Measurements from ENCODE around the gene CIP2A. TPM values are rescaled to one million over a fixed set of nuclear protein-coding genes. Genes with fewer than 3 reads are reported as not detected.

The CIP2A gene
- total RNA-seq, 1 donor from 2014 or later, result 11.7 TPM

GRCh38 chr3:108562565-108562964, 26.7 kb downstream of the CIP2A start:
- peak; percentile 49 for DNase-seq

DNA sequence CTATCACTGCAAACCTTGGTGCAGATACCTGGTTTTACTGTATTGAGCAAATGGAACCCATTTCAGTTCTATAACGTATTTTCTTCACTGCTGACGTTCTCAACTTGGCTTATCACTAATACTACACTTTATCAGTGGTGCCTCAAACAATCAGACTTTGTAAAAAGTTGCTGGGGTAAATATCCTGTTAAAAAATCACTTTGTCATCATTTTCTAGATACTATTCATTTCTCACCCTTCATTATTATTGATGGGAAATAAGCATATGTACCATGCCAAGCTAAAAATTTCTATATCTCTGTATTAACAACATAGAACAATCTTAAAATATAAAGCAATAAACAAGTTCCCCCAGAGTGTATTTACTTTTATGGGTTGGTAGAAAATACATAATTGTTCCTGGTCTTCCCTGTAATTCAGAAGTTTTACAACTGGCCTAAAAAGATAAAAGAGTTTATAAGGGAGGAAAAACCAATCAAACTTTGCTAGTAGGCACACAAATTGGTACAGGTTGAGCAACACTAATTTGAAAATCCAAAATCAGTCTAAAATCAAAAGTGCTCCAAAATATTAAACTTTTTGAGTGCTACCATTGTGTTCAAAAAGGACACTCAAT, 33.2 kb downstream of the CIP2A start:
- no peak for DNase-seq

DNA sequence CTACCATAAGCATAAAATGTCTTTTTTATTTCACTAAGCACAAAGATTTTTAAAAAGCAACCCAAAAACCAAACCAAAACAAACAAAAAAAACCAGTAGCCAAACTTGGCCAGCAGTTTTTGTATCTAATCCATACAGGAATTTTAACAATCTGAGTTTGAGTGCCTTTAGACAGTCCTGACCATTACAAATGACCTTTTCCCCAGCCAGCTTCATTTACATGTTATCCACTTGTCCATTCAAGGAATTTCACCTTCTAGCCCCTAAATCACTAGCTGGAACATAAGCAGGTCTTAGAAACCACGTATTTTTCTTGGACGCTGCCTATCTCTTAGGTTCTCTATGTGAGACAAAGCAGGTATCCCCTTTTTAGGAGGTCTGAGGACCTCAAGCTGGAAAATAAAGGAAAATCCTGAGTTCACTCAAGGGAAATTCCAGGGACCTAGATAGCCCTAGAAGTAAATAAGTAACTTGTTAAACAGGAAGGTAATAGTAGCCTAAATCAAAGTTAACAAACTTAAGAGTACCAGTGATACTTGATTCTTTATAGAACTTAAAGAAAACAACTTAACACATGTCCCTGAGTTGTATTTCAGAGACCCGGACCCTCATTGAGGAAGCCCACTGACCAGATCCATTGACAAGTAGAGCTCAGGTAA, 34.2 kb downstream of the CIP2A start:
- no peak for DNase-seq

DNA sequence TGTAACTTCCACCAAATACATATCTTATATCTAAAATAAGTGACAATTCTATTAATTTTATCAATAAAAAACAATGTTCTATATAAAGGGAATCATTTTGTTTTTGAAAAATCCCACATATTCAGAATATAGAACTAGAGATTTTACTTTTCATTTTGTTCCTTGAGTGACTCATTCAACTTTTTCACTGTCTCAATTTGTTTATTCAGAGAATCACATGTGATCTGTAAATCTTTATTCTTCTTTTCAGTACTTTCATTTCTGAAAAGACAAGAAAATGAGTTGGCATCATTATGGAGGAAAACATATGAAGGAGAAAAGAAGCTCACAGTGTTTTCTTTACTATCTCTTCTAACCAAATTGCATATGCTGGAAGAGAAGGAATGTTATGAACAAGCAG, 35.0 kb downstream of the CIP2A start:
- DNase-seq, result no peak

GRCh38 chr3:108552267-108553159, 36.7 kb downstream of the CIP2A start:
- DNase-seq, result peak; percentile 78

DNA sequence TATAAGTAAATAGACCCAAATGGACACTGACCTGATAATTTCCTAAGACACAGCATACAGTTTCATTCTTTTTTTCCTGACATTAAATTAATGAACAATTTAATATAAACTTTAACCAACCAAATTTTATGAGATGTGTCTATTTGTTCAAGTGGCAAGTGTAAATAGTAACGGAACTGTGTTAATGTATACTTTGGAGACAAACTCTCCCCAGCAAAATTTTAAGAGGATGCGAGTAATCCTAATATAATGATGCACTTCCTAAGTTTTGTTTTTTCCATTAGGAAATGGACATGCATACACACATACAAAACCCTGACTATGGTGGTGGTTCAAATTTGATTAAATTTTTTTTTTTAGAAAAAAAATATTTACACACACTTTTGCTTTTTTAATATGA, 40.4 kb downstream of the CIP2A start:
- DNase-seq, result no peak

DNA sequence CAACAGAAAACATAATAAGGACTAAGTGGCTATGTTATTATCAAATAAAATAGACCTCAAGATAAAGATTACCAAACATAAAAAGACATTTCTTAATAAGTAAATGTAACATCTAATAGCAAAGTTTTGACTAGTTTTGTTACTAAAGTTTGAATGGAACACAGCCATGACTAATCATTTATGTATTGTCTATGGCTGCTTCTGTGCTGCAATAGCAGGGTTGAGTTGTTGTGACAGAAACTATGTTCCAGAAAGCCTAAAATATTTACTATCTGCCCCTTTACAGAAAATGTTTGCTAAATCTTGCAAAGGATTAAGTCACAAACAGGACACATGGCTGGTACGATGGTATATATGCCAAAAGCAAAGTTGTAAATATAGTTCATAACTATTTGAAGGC, 40.9 kb downstream of the CIP2A start:
- DNase-seq, result peak; percentile 28

GRCh38 chr3:108546692-108547091, 42.5 kb downstream of the CIP2A start:
- no peak for DNase-seq

DNA sequence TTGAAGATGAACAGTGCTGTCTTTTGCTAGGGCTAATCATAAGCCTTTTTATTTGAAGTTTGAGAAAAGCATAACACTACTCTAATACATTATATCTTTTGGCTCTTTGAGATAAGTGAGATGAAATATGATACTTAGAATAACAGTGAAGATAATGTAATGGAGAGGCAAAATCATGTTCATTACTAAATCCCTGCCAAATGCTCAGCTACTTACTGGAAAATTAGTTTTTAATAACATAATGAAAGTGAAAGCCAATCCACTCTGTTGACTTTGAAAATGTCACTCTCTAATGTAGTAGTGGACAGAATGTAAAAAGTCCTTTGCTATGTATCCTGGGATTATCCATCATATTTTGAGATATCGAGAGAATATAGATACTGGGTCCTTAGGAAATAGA, 43.0 kb downstream of the CIP2A start:
- peak; percentile 30 for DNase-seq

- peak; percentile 44 for DNase-seq
Measured at GRCh38 chr3:108538083-108538482, 51.2 kb downstream of the CIP2A start.

GRCh38 chr3:108528459-108529252, 60.6 kb downstream of the CIP2A start:
- no peak for DNase-seq

DNA sequence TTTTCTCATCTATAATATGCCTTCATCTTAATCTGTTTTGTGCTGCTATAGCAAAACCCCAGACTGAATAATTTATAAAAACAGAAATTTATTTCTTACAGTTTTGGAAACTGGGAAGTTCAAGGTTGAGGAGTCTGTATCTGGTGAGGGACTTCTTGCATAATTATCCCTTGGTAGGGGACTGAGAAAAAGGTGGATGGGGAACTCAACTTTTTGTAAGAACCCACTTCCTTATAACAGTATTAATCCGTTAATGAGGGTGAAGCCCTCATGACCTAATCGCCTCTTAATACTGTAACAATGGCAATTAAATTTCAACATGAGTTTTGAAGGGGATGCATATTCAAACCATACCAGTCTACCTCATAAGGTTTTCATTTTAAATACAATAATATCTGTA, 61.4 kb downstream of the CIP2A start:
- no peak for DNase-seq

DNA sequence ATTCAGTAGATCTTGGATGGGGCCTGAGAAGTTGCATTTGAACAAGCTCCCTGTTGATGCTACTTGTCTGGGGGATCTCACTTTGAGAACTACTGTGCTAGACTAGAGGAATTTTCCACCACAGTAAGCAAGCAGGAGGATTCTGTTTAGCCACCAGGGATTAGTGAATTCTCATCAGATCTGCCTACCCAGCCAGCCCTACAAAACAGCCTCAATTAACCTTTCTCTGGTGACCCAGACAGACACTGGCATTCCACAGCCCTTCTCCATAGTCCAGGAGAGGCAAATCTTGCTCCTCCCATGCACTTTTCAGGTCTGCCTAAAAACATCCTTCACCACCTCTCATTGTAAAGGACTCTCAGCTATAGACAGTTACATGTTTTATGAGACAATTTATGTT, 62.1 kb downstream of the CIP2A start:
- DNase-seq, result no peak

GRCh38 chr3:108525971-108526370, 63.3 kb downstream of the CIP2A start:
- DNase-seq, result no peak

- DNase-seq, result no peak
Measured at GRCh38 chr3:108525256-108525655, 64.0 kb downstream of the CIP2A start.

- DNase-seq, result no peak
Measured at GRCh38 chr3:108524537-108524936, 64.7 kb downstream of the CIP2A start.

GRCh38 chr3:108518895-108519294, 70.3 kb downstream of the CIP2A start:
- DNase-seq, result peak; percentile 9

DNA sequence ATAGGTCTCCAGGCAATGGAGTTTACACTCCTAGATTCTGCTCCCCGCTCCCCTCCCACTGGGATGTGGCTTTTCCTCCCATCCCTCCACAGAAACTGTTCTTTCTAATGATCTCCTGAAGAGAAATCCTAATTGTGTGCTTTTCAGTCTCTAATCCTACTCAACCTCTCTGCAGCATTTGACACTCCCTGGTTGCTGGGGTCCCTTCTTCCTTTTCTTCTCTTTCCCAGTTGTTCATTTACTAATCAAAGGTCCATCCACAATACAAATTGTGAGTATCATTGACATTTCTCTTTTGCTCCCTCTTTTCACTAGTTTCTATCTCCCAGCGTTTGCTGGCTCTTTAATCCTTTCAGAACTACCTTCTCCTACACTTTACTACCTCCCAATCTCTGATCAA, 72.4 kb downstream of the CIP2A start:
- no peak for DNase-seq

GRCh38 chr3:108513961-108514360, 75.3 kb downstream of the CIP2A start:
- no peak for DNase-seq

DNA sequence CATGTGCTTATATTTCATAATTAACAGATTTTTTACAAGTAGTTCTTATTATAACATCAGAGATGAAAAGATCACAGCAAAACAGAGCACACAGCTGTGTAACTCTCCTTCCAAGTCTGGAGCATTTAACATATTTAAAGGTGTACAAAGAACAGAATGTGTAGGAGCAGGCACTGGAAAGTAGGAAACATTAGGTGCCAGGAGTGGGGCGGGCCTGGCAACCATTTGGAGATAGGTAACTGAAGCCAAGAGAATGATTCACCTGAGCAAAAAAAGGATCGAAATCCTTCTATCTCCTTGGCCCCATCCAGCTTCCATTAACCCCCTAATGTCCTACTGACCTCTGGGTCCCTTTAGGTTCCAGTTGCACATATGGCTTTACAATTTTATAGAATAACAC, 76.6 kb downstream of the CIP2A start:
- no peak for DNase-seq

DNA sequence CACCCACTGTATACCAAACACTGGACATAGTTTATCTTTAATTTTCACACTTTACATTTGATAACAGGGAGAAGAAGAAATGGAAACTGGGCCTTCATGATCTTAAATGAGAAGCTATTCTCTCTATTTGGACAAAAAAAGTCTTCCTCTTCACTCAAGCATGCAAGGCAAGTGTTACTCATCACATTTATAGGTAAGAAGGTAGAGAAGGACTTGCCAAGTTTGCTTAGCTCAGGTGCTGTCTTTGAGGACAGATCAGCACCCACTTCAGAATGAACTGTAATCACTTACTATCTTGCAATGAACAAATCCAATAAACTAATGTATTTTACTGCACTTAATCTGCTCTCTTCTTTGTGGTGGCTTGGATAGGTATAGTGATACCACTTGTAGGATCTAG, 77.7 kb downstream of the CIP2A start:
- no peak for DNase-seq

DNA sequence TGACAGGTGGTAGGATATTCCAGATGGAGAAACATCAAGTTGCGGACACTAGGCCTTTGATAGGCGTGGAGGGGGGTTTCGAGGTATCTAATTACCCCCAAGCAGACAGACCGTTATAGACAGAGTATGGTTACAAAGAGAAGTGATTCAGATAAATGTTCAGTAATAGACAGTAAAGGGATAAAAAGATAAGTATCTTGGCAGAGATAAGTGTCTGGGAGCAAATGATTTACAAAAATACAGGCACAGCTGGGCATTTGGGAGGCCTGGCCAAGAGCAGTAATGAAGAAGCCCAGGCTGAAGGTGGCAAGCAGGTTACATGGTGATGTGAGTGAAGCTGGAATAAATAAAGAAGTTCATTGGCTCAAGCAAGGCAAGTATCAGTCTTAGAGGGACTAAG, 78.2 kb downstream of the CIP2A start:
- DNase-seq, result no peak

- no peak for DNase-seq
Measured at GRCh38 chr3:108510496-108510895, 78.7 kb downstream of the CIP2A start, which contains the start of gene MYH15. Gene MYH15, minus strand, starts transcription at chr3:108510596. Its CDS starts 66 bp downstream, at chr3:108510530.
